Neural crest cell (in vitro differentiated cells): ENCODE results near the gene CDK12. TPM values are rescaled to one million over a fixed set of nuclear protein-coding genes. Genes with fewer than 3 reads are reported as not detected.

Source experiments
- DNase-seq: peaks from one replicate; pipeline ENCODE4 v3.0.0; 2021; ENCODE audit warnings: low read depth, mixed read lengths, low spot score
- H3K27ac Mint-ChIP-seq: one replicate; pipeline ENCODE4 v1.8.0; 2021; ENCODE audit warnings: mild to moderate bottlenecking, mixed read lengths; ENCODE audit not compliant: unreplicated experiment
- H3K27me3 Mint-ChIP-seq: 2 replicates; pipeline ENCODE4 v1.8.0; 2021; ENCODE audit warnings: low read depth, mild to moderate bottlenecking, mixed read lengths
- H3K36me3 Mint-ChIP-seq: 2 replicates; pipeline ENCODE4 v1.8.0; 2021; ENCODE audit warnings: low read depth, mild to moderate bottlenecking, mixed read lengths
- H3K4me1 Mint-ChIP-seq: 2 replicates; pipeline ENCODE4 v1.8.0; 2021; ENCODE audit warnings: mixed read lengths
- H3K4me3 Mint-ChIP-seq: one replicate; pipeline ENCODE4 v1.8.0; 2021; ENCODE audit warnings: mild to moderate bottlenecking, mixed read lengths
- H3K9me3 Mint-ChIP-seq: 2 replicates; pipeline ENCODE4 v1.8.0; 2021; ENCODE audit warnings: mixed read lengths
- CTCF ChIP-seq: fragments of 200-600 bp; sonication (generic); conservative IDR thresholded peaks from 2 replicates; pipeline ENCODE4 v1.5.0; 2021; ENCODE audit warnings: antibody characterized with exemption, mild to moderate bottlenecking
- total RNA-seq: library from RNA; stranded (reverse); gene quantifications from 2 replicates; pipeline ENCODE4 v1.2.1, GENCODE V29; 2021

Gene CDK12
- total RNA-seq, 1 donor from 2014 or later = 69.8 TPM

DNA sequence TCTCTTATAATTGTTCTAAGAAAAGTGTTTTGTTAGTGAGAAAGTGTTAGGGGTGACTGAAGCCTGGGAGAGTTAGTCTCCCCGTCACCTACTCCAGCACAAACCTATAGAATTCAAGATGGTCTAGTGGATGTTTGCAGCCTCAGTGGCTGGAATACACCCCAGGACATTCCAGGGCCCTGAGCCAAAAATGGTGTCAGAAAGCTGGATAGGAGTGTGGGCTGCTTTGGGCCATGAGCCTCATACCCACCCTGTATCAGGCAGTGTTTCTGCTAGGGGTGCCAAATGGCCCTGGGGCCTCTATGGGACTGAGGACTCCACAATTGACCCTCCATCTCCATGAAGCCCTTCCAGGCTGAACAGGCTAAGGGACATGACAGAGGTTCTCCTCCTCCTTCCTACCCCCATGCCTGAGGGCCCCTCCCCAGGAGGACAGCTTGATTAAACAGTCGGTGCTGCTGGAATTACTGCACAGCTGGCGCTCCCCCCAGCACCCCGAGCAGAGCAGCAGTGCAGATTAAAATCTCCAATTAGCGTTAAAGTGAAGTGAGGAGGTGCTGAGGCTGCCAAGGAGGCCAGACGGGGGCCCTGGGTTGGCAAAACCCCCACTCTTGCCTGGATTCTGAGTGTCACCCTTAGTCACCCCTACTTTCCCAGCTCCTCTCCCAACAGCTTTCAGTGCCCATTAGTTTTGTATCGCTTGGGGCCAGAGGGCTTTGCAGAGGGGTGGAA, 87.4 kb downstream of the CDK12 start:
- no peak overlapping the region for H3K4me3 Mint-ChIP-seq
- no peaks in the 10 kb centered on the region for H3K27me3 Mint-ChIP-seq
- no peak overlapping the region for H3K27ac Mint-ChIP-seq
- no peak for DNase-seq
- H3K36me3 Mint-ChIP-seq = peaks cover 3% of the 10 kb centered on the region
- no peak for TF ChIP-seq CTCF
- no peaks in the 10 kb centered on the region for H3K4me1 Mint-ChIP-seq
- H3K9me3 Mint-ChIP-seq = no peaks in the 10 kb centered on the region

DNA sequence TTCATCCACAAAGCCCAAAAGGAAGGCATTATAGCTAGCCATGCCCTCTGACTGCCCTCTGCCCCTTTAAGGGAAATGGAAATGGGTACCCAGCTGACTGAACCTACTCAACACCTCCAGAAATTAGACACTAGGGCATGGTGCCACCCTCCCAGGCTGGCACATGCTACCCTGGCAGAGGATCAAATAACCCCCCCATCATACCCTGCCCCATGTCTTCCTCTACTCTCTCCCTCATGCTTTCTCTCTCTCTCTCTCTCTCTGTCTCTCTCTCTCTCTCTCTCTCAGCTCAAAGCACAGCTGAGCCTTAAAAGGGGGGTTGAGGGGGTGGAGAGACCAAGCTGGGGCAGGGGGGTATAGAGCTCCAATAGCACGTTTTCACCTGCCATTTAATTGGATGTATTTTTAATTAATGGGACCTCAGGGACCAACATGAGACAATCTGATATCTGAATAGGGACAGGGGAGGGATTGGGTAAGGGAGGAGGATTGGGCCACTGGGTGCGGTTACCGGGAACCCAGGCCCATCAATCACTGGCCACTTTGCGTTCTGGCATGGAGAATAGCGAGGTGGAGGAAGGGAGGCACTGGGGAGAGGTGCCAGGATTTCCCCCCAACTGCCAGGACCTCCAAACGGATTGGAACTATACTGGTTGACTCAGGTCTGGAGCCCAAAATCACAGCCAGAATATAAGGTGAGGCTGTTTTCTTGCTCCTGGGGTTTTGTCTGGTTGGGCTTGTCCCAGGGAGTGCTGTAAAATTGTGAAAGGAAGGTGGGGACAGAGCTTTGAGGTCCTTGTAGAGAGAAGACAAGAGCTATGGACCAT, 88.7 kb downstream of the CDK12 start:
- no peak for TF ChIP-seq CTCF
- Mint-ChIP-seq H3K4me1 (no peaks in the 10 kb centered on the region), H3K36me3 (peaks cover 3% of the 10 kb centered on the region), H3K9me3 (no peaks in the 10 kb centered on the region), H3K27me3 (no peaks in the 10 kb centered on the region), H3K27ac (no peak overlapping the region), H3K4me3 (no peak overlapping the region)
- no peak for DNase-seq

- H3K27me3 Mint-ChIP-seq = no peaks in the 10 kb centered on the region
- no peak for TF ChIP-seq CTCF
- H3K36me3 Mint-ChIP-seq = peaks cover 3% of the 10 kb centered on the region
- no peaks in the 10 kb centered on the region for H3K4me1 Mint-ChIP-seq
- H3K4me3 Mint-ChIP-seq = no peak overlapping the region
- H3K9me3 Mint-ChIP-seq = no peaks in the 10 kb centered on the region
- no peak for DNase-seq
- no peak overlapping the region for H3K27ac Mint-ChIP-seq
Observed at GRCh38 chr17:39551879-39552278, 90.6 kb downstream of the CDK12 start.

- no peak for TF ChIP-seq CTCF
- Mint-ChIP-seq H3K36me3 (peaks cover 3% of the 10 kb centered on the region), H3K4me1 (no peaks in the 10 kb centered on the region), H3K27ac (no peak overlapping the region), H3K27me3 (no peaks in the 10 kb centered on the region), H3K4me3 (no peak overlapping the region), H3K9me3 (no peaks in the 10 kb centered on the region)
- DNase-seq = no peak
Observed at GRCh38 chr17:39553341-39553945, 92.2 kb downstream of the CDK12 start.

- DNase-seq = no peak
- H3K36me3 Mint-ChIP-seq = peaks cover 3% of the 10 kb centered on the region
- H3K27ac Mint-ChIP-seq = no peak overlapping the region
- no peaks in the 10 kb centered on the region for H3K9me3 Mint-ChIP-seq
- H3K4me3 Mint-ChIP-seq = no peak overlapping the region
- no peaks in the 10 kb centered on the region for H3K27me3 Mint-ChIP-seq
- no peaks in the 10 kb centered on the region for H3K4me1 Mint-ChIP-seq
- TF ChIP-seq CTCF = no peak
Observed at GRCh38 chr17:39555368-39555767, 94.1 kb downstream of the CDK12 start.
